Measurements from ENCODE around the gene BNC1.
A peak's percentile ranks its signal among the peaks of the same experiment; 100 is the strongest.
"Not testable (repeated sequence)": the region's sequence is repeated elsewhere in the genome, so short reads cannot be mapped to it uniquely, and the experiment has no call there.

The BNC1 gene

GRCh38 chr15:83268147-83268546 lies 16.3 kb downstream of the BNC1 start:
- H3K36me3 ChIP-seq (ENCODE audit: control insufficient read depth, insufficient read depth, low read length), result no peaks in the 10 kb centered on the region
- DNase-seq (ENCODE audit: extremely low read depth, insufficient read length), result no peak
- no peaks in the 10 kb centered on the region for H3K27me3 ChIP-seq (replicated peaks; ENCODE audit: control insufficient read depth, insufficient read depth, low read length)
- H3K4me3 ChIP-seq (replicated peaks; ENCODE audit: low read depth, low read length), result no peak overlapping the region
- TF ChIP-seq, protein P1, sequence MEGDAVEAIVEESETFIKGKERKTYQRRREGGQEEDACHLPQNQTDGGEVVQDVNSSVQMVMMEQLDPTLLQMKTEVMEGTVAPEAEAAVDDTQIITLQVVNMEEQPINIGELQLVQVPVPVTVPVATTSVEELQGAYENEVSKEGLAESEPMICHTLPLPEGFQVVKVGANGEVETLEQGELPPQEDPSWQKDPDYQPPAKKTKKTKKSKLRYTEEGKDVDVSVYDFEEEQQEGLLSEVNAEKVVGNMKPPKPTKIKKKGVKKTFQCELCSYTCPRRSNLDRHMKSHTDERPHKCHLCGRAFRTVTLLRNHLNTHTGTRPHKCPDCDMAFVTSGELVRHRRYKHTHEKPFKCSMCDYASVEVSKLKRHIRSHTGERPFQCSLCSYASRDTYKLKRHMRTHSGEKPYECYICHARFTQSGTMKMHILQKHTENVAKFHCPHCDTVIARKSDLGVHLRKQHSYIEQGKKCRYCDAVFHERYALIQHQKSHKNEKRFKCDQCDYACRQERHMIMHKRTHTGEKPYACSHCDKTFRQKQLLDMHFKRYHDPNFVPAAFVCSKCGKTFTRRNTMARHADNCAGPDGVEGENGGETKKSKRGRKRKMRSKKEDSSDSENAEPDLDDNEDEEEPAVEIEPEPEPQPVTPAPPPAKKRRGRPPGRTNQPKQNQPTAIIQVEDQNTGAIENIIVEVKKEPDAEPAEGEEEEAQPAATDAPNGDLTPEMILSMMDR (IDR thresholded peaks at IDR 0.05; ENCODE audit: insufficient read depth, low read length, poor library complexity, severe bottlenecking), result no peak

GRCh38 chr15:83262594-83263315 lies 21.7 kb downstream of the BNC1 start:
- TF ChIP-seq, protein P1 (IDR thresholded peaks at IDR 0.05; ENCODE audit: insufficient read depth, low read length, poor library complexity, severe bottlenecking), result no peak
- H3K36me3 ChIP-seq (ENCODE audit: control insufficient read depth, insufficient read depth, low read length), result no peaks in the 10 kb centered on the region
- H3K27me3 ChIP-seq (replicated peaks; ENCODE audit: control insufficient read depth, insufficient read depth, low read length), result no peaks in the 10 kb centered on the region
- H3K4me3 ChIP-seq (replicated peaks; ENCODE audit: low read depth, low read length), result no peak overlapping the region
- DNase-seq (ENCODE audit: extremely low read depth, insufficient read length), result no peak

DNA sequence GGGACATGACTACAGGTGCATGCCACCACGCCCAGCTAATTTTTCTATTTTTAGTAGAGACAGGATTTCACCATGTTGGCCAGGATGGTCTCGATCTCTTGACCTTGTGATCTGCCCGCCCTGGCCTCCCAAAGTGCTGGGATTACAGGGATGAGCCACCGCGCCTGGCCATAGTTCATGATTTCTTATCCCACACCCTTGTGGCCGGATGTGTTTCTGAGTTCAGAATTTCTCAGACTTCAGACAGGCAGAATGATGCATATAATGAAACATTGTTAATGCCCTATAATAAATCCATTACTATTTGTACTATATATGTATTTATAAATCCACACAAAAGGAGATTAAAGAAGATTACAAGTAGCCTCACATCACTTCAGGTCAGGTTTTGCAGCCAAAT lies 22.3 kb downstream of the BNC1 start:
- H3K36me3 ChIP-seq (ENCODE audit: control insufficient read depth, insufficient read depth, low read length), result not testable (repeated sequence)

DNA sequence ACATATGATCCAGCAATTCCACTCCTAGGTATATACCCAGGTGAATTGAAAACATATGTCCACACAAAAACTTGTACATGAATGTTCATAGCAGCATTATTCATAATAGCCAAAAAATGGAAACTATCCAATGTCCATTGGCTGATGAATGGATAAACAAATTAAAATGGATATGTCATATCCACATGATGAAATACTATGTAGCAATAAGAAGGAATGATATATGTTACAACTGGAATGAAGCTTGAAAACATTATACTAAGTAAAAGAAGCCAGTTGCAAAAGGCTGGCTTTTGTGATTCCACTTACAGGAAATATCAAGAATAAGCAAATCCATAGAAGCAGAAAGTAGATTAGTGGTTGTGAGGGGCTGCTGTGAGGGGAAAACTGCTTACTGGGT lies 33.7 kb downstream of the BNC1 start:
- H3K27me3 ChIP-seq (replicated peaks; ENCODE audit: control insufficient read depth, insufficient read depth, low read length), result peaks cover 3% of the 10 kb centered on the region; the same call in 1 of the 2 replicates
- no peaks in the 10 kb centered on the region for H3K36me3 ChIP-seq (ENCODE audit: control insufficient read depth, insufficient read depth, low read length)
- no peak for DNase-seq (ENCODE audit: extremely low read depth, insufficient read length)
- TF ChIP-seq, protein P1 (IDR thresholded peaks at IDR 0.05; ENCODE audit: insufficient read depth, low read length, poor library complexity, severe bottlenecking), result no peak
- no peak overlapping the region for H3K4me3 ChIP-seq (replicated peaks; ENCODE audit: low read depth, low read length)

More for the DNA sequence above, 22.3 kb downstream of the BNC1 start:
- not testable (repeated sequence) for H3K4me3 ChIP-seq (replicated peaks; ENCODE audit: low read depth, low read length); H3K27me3 ChIP-seq (replicated peaks; ENCODE audit: control insufficient read depth, insufficient read depth, low read length); DNase-seq (ENCODE audit: extremely low read depth, insufficient read length)

GRCh38 chr15:83249030-83249343 lies 35.5 kb downstream of the BNC1 start:
- Histone ChIP-seq H3K36me3 (ENCODE audit: control insufficient read depth, insufficient read depth, low read length) (no peaks in the 10 kb centered on the region), H3K4me3 (replicated peaks; ENCODE audit: low read depth, low read length) (no peak overlapping the region), H3K27me3 (replicated peaks; ENCODE audit: control insufficient read depth, insufficient read depth, low read length) (peaks cover 3% of the 10 kb centered on the region; the same call in 1 of the 2 replicates)
- TF ChIP-seq, protein P1 (IDR thresholded peaks at IDR 0.05; ENCODE audit: insufficient read depth, low read length, poor library complexity, severe bottlenecking), result no peak
- no peak for DNase-seq (ENCODE audit: extremely low read depth, insufficient read length)

DNA sequence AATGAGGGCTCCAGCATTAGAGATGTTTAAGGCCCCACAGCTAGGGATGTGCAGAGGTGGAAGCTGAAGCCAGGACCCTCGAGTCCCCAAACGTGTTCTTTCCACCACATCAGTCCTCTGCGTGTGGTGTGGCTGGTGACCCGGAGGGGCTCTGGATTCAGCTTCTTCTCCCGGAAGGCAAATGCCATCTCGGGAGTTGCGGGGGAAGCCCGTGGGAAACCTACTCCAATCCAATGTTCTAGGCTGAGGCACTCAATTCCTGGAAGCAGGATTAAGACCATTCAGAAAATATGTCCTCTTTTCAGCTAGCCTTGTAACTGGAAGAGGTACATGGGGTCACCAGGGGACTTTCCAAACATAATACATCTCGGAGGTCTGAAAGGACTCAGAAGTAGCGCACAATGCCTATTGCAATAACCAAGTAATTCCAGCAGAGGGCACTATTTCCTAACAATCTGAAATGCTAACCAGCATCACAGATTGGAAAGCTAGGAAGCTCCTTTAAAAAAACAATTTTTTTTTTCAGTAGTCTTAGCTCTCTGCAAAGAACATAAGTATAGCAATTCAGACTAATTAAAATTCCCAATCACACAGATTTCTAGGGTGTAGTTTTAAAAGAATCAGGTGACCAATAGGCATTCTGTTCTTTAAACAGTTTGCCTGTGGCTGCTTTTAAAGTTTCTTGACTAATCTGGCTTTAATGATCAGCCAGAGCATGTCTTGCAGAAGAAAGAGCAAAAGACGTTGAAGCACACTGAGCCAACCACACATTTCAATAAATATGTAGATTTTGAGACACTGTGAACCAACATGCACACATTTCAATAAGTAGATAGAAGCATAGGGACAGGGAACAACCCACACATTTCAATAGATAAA lies 36.1 kb downstream of the BNC1 start:
- H3K36me3 ChIP-seq (ENCODE audit: control insufficient read depth, insufficient read depth, low read length), result no peaks in the 10 kb centered on the region
- DNase-seq (ENCODE audit: extremely low read depth, insufficient read length), result peak; percentile 26
- H3K4me3 ChIP-seq (replicated peaks; ENCODE audit: low read depth, low read length), result no peak overlapping the region
- peaks cover 3% of the 10 kb centered on the region; the same call in 1 of the 2 replicates for H3K27me3 ChIP-seq (replicated peaks; ENCODE audit: control insufficient read depth, insufficient read depth, low read length)
- TF ChIP-seq, protein P1 (IDR thresholded peaks at IDR 0.05; ENCODE audit: insufficient read depth, low read length, poor library complexity, severe bottlenecking), result peak; percentile 77
